ENCODE data around the gene SLC24A3.

Gene SLC24A3

DNA sequence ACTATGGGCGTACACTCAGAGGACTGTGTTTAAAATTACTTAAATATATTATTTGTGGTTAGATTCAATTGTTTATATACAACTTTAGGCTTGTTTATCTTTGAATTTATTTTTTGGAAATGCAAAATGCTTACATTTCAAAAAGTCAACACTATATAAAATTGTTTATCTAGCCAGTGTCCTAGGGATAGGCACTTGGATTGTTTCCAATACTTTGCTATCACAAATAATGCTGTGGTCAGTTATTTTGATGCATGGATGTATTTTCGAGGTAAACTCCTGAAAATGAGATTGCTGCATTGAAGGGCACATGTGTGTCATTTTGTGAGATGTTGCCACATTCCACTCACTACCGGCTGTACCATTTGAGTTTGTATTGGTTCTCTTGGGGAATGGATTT lies 213.9 kb downstream of the SLC24A3 start:
- DNase-seq (ENCODE audit: low spot score) = no peak

DNA sequence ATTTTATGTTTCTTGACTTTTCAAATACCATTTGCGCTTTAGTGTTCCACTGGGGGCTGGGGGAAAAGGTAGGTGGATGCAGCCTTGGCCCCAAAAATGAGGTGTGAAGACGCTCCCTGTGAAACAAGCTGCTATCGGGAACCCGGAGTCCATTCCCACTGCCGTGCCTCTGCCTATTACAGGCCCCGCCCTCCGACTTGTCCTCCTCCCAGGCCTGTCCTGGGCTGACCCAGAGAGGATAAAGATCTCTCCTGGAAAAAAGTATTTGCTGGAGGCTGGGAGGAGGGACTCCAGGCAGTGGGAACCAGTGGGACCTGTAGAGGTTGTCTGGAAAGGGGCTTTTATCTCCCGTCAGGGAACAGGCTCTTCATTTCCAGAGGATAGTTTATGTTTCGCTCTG lies 215.0 kb downstream of the SLC24A3 start:
- no peak for DNase-seq (ENCODE audit: low spot score)

DNA sequence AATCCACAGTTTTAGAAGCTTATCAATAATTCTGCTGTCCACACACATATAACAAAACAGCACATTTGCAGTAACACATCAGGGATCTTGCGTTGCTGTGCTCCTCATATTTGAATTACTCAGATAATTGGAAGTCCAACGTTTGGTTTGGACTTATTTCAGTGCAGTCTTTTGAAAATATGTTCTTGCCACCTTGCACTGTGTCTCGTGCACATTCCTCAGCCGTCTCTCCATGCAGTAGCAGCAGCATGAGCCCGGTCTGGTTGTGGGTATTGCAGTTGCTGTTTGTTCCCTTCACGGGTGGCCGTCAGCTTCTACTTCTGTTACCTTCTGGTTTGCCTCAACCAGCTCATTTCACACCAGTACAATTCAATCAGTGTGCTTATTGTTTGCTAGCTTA lies 215.5 kb downstream of the SLC24A3 start:
- no peak for DNase-seq (ENCODE audit: low spot score)

DNA sequence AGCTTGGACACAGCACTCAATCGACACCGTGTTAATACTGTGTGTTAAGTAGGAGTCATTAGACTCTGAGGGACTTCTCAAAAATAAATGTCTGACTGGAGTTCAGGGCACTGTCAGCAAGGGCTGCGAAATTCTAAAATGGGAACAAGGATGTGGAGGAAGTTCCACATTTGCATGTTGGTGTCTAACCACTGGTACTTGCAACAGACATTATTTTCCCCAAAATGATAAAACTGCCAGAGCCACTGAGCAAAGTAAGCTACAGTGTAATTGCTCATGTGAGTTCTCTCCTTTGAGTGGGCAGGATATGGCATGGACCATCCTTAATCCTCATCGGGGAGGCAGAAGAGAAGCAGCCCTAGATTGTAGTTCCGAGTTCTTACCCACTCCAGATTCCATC lies 215.9 kb downstream of the SLC24A3 start:
- no peak for DNase-seq (ENCODE audit: low spot score)

DNA sequence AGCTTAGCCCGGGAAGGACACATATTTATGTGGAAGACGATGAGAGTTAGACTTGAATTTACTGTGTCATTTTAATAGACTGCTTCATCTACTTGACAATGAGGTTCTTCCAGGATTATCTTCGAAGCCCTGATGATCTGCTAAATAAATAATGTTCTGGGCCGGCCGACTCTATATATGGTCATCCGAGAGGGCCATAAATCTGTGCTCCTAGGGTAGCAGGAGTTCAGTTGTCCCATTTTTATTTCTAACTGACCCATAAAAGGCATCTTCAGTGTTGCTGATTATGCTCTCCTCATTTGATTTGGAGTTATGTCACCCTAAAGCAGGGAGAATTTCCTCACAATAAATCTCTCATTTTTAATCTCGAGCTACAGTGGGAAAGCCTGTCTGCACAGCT lies 217.1 kb downstream of the SLC24A3 start:
- DNase-seq (ENCODE audit: low spot score) = no peak

DNA sequence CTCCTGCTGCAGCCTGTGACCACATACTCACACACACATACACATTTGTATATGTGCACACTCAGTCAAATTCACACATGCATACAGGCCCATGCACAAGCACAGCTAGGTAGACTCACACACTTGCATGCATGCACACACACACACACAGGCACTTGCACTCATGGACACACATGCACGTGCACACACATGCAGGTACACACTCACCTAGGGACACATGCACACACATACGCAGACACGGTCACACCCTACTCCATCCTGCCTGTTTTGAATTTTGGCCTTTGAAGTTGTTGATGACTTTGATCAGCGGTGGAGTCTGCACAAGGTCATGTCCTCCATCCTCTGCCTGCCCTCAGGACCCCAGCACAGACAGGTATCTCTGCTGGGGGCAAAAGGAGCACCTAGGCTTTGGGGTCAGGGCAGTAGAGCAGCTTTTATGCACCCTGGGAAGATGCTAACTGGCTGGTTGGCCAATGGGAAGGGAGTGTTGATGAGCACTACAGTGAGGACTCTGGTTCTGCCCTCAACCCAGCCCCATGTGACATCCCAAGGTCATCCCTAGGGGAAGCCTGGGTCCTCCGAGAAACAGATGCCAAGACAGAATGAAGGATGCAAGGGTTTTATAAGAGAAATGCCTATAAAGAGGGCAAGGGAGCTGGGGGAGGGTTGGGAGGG lies 218.3 kb downstream of the SLC24A3 start:
- DNase-seq (ENCODE audit: low spot score) = no peak

DNA sequence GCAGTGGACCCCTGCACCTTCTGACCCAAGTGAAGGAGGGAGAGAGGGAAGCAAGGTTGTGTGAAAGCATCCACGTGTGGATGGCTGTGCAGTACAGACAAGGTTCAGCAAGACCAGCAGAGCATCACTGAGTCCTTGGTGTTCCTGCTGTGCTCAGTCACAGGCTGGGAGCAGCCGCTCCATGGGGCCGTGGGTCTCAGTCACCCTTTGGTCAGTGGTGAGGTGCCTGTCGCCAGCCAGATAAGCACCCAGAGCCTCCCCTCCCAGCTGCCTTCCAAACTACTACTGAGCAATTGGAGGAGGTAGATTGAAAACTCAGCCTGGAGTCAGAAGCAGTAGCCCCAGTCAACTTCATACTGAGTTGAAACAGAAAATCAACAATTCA lies 218.9 kb downstream of the SLC24A3 start:
- no peak for DNase-seq (ENCODE audit: low spot score)

DNA sequence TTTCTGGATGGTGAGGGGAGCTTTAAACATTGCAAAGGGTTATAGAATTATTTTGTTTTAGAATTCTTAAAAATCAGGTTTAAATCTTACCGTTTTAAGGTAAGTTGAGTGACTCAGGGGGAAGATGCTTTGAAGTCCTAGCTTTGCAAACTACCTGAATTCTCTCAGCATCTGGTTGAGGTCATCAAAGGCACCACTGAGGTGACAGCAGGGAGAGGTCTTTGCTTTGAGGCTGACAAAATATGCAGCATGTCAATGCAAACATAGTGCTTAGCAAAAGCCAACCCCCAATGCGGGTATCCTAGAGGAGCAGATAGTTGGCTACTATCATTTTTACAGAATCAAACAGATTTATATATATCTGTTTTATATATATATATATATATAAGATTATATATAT lies 219.5 kb downstream of the SLC24A3 start:
- DNase-seq (ENCODE audit: low spot score) = no peak

DNA sequence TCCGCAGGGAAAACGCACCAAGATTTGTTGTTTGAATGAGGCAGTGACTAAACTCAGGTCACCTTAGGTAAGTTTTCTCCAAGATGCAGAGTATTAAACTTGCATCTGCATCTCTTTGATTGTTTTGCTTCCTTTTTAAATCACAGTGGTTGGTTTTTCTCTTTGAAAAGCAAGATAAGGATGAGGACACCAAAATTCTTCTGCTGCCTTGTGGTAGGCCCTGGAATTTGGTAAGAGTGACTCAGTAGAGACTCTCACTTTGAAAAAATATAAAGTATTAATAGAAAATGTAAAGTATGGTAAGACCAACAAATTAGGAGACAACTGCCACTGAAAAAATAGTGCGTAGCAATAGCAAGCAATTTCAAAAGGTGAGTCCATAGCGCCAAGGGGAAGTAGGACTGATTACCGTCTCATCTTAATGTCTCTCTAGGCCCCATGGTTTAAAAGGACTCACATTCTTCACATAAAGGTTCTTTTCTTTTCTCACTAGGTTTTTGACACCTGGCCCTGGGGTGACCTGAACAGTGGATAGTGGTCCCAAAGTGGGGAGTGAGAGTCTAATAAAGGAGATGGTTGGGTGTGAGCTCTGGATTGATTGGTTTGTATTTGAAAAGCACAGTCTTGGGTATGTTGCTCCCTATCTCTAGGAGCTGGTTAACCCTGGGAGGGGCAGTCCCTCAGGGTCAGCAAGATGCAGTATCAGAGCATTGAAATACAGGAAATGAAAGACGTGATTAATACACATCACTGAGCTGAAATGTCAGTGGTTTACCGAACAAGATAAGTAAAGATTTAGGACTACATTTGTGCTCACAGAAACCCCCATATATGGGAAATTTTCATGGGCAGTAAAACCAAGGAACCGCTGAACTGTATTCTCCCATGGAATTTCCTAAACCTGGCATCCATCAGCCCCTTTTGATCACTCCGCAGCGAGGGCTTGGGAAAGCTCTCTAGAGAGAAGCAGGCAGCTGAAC lies 221.2 kb downstream of the SLC24A3 start:
- DNase-seq (ENCODE audit: low spot score) = no peak

DNA sequence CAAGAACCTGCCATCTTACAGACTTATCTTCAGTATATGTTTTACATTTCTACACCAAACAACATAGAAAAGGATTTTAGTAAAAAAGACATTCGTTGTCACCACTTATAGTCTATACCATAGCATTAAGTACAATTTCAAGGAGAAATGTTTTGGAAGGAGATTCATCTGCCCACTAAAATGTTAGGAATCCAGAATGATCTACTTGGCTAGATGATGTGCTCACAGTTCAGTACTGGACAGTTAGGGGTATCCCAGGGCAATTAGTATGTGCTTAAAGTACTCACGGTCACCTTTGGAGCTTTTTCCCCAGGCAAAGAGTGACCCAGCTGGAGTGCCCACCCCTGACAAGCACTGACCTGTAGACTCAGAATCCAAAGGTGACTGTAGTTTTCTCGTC lies 222.9 kb downstream of the SLC24A3 start:
- DNase-seq (ENCODE audit: low spot score) = no peak

DNA sequence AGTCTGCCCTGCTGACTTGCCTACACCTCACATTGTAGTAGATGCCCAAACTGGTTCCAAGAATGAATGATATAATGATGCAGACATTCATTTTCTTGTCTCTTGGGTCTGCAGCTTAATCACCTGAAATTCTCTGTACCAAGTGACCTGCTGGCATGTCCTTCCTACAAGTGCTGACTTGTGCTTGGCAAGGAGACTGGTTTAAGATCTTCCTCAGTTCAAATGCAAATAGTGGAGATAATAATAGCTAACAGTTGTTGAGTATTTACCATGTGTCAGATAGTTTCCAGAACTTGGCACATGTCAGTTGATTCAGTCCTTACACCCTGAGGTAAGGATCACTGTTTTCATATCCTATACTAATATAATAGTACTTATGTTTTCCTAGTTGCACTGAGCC lies 223.4 kb downstream of the SLC24A3 start:
- no peak for DNase-seq (ENCODE audit: low spot score)

DNA sequence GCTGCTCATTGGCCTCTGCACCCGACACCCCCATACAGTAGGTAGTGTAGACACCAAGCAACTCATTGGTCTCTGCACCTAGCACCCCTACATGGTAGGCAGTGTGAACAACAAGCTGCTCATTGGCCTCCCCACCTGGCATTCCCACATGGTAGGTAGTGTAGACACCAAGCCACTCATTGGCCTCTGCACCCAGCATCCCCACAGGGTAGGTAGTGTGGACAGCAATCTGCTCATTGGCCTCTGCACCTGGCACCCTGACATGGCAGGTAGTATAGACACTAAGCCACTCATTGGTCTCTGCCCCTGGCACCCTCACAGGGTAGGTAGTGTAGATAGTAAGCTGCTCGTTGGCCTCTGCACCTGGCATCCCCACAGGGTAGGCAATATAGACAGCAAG lies 226.0 kb downstream of the SLC24A3 start:
- no peak for DNase-seq (ENCODE audit: low spot score)

DNA sequence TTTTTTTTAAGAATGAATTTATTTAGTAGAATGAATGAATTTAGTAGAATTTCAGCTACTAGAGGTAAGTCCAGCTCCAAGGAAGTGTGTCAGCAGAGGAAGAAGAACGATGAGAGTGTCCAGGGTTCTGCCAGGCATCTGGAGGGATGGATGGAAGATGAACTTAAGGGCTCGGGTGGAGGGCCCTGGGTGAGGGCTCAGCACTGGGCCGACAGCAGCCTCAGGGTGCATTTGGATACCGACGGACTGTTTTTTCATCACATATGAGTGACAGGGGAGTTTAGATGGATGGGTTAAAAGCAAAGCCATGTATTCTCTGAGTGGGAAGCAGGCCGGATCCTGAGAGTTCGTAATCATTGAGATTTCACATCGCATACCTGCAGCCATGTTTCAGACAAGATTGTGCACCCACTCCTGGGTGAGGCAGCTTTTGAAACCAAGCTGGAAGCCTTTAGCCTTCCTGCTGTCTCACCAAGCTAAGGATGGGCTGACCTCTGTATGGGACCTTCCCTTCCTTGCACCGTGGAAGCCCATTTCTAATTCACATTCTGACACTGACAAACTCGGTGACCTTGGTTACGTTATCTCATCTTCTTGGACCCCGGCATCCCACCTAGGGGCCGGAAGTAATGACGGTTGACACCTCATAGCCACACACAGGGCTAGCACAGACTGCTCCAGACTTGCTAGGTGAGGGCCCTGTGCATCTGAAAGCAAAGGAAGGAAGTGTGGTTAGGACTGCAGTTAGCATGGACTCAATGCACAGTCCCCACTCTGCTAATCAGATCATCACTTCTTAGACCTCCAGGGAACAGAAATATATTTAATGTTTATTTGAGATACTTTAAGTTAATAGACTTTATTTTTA lies 228.5 kb downstream of the SLC24A3 start:
- no peak for DNase-seq (ENCODE audit: low spot score)

DNA sequence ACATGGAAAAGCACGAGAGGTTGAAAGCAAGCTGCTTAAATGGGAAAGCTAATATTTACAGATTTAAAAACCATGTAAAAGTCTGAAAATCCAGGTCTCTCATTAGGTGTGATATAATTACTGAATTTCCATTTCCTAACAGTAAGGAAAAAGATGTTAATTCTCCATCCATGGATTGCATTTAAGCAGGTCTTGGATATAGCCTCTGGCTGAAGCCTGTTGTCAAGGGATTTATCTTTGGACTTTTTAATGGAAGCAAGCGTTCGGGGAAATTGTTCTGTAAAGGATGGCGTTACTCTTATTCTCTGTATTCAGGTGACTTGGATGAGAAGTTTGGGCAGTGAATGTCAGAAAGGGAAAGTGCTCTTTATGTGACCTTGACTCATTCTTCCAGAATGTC lies 233.8 kb downstream of the SLC24A3 start:
- DNase-seq (ENCODE audit: low spot score) = no peak

DNA sequence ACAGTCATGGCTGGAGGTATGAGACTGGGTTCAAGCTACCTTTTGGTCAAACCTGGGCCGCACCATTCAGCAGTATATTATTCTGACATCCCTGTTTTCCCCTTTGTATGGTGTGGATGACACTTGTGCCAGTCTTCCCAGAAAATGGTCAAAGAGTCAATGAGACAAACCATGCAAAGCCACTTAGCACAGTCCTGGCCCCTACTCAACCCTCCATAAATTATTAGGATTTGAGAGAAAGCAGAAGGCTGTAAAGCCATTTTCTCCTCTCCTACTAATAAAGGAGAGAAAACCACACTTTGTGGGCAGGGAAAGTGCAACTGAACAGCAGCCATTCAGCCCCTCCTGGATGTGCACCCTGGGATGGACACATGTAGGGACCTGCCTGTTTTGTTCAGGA lies 236.2 kb downstream of the SLC24A3 start:
- no peak for DNase-seq (ENCODE audit: low spot score)

DNA sequence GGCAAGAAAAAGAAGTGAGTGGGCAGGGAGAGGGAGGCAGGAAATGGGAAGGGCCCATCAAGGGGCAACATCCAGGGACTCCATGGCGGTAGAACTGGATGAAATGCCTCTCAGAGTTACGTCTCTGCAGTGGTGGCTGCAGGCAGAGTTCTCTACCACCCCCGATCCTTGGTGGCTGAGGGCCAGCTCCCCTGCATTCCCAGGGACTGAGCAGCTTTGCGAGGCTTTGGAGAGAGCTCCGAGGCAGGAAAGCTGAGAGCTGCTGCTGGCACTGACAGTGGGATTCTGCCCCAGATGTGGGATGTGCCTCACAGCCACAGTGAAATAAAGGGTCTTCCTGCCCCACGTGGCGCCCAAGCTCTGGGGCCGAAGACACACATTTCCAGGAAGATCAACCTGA lies 236.6 kb downstream of the SLC24A3 start:
- no peak for DNase-seq (ENCODE audit: low spot score)

DNA sequence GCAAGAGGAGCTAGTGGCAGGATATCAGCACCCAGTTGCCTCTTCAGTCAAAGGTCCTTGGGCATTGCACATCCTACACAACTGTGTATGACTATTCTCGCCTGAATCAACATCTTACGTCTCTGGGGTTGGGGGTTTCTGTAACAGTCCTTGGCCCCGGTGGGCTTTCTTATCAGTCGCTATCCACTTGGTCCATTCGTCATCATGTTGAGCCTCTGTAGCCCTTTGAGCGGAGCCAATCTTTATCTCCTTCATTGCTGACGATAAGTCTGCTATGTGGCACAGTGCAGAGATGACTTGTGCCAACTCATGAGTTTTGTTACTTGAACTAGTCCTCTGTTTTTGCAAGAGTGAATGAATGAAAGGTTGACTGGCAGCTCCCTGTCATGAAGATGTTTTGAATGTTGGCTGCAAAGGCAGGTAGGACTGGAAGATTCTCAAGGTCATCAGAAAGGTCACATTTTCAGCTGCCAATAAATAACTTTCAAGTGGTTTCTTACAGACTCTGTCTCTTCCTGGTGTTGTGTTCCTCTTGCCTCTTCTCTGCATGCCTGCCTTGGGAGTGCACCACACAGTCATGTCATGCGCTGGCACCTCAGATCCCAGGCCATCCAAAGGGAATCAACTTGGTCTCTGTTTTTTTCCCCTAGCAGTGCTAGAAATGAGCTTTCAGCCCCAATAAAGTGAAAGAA lies 238.9 kb downstream of the SLC24A3 start:
- no peak for DNase-seq (ENCODE audit: low spot score)

DNA sequence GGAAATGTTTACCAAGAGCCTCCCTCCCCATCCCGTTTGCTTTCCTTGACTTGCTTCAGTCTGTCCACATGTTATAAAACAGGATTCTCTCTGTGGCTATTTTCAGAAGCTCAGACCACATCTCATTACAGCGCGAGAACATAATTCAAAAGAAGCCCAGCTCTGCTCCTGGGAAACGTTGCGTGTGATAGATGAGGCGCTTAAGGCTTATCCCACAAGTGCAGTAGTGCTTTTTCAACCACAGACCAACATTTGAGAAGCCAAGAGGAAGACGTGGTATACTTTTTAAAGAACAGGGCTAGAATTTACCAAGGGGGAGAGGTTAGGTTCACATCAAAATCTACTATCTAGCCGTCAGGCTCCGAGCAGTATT lies 239.5 kb downstream of the SLC24A3 start:
- no peak for DNase-seq (ENCODE audit: low spot score)

DNA sequence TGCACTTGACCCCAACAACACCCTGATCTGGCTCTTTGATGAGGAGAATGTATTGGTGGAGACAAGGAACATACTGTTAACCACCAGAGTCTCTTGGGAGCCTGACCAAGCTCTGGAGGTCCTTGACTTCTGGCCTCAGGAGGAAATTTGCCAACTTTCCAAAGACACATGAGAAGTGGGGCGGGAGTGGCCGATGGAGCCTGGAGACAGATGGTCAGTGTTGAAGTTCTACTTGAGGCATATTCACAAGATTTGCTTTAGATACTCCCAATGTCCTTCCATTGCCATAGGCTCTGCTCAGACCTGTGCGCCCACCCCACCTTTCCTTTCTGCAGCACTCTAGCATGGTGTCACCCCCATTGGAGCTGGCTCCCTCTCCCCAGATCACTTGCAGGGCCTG lies 241.0 kb downstream of the SLC24A3 start:
- no peak for DNase-seq (ENCODE audit: low spot score)

DNA sequence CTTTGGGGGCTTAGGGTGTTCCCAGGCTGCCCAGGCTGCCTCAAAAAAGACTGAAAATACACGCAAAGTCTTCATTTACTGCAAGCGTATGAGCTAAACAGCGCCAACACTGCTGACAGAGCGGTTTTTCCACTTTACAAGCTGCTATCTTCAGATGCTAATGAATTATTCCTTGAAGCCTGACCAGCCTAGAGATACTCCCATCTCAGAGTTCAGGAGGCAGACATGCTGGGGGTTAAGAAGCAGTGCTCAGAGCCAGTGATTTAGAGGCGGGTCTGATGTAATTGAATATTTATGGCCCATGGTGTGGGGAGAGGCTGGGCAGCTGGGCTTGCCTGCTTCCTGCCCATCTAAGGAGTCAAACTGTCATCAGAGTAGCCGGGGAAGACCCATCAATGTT lies 241.4 kb downstream of the SLC24A3 start:
- no peak for DNase-seq (ENCODE audit: low spot score)

DNA sequence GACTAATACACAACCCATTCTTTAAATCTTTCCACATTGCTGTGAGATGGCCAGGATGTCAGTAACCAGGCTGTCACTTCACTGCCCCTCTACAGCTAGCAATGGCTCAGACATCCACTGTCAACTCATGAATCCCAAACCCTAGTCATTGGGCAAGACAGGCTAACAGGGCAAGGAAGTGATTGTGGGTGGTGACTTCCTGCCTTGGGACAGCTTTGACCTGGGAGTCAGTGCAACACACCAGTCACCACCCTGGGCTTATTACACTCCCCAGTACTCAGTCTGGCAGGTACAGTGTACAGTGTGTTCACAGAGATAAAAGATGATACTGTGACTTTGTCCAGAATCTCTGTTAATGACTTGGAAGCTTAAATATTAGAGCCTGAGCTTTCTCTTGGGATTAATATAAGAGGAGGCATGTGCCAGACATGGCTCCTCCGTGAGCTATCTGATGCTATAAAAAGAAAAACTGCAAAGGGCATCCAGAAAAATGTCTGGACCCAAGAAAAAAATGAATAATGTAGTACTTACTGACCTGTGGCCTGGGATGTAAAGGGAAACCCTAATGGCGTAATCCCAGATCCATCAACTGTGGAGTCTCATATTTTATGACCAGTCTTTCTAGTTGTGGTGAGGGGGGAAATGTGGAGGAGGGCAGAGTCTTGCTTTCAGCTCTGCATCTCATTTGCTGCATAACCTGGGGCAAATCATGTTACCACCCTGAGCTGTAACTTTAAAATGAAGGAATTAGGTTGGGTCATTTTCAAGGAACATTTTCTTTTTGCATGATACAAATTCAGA lies 244.4 kb downstream of the SLC24A3 start:
- no peak for DNase-seq (ENCODE audit: low spot score)

All from pons (tissue), 1 donor.